Progenitor cell of endocrine pancreas (in vitro differentiated cells): ENCODE measurements around the gene AUP1. TPM values are rescaled to one million over a fixed set of nuclear protein-coding genes. Genes with fewer than 3 reads are reported as not detected.
A peak's percentile ranks its signal among the peaks of the same experiment; 100 is the strongest.

ENCODE experiments used
- DNase-seq: peaks from one replicate; pipeline ENCODE4 v3.0.0; 2021; ENCODE audit warnings: low spot score; ENCODE audit not compliant: unreplicated experiment
- H3K27ac Mint-ChIP-seq: 2 replicates; pipeline ENCODE4 v1.8.0; 2021; ENCODE audit warnings: mild to moderate bottlenecking, moderate library complexity, mixed read lengths
- H3K27me3 Mint-ChIP-seq: 2 replicates; pipeline ENCODE4 v1.8.0; 2021; ENCODE audit warnings: mixed read lengths
- H3K36me3 Mint-ChIP-seq: 2 replicates; pipeline ENCODE4 v1.8.0; 2022; ENCODE audit warnings: mixed read lengths; ENCODE audit not compliant: insufficient read depth
- H3K4me1 Mint-ChIP-seq: 2 replicates; pipeline ENCODE4 v1.8.0; 2021; ENCODE audit warnings: low read depth, mixed read lengths
- H3K4me3 Mint-ChIP-seq: 2 replicates; pipeline ENCODE4 v1.8.0; 2021; ENCODE audit warnings: low read depth, mild to moderate bottlenecking, moderate library complexity, mixed read lengths
- H3K9me3 Mint-ChIP-seq: 2 replicates; pipeline ENCODE4 v1.8.0; 2021; ENCODE audit warnings: low read depth, mixed read lengths
- CTCF ChIP-seq: fragments of 200-600 bp; sonication (generic); IDR thresholded peaks from one replicate; pipeline ENCODE4 v1.5.0; 2021; ENCODE audit warnings: antibody characterized with exemption, mild to moderate bottlenecking; ENCODE audit not compliant: unreplicated experiment
- total RNA-seq: library from RNA; stranded (reverse); gene quantifications from 2 replicates; pipeline ENCODE4 v1.2.1, GENCODE V29; 2021

AUP1 gene
- total RNA-seq, 1 donor from 2014 or later = 115 TPM

- TF ChIP-seq CTCF = no peak
- peak overlapping the region; percentile 99 for H3K4me3 Mint-ChIP-seq
- DNase-seq = no peak
- H3K9me3 Mint-ChIP-seq = no peaks in the 10 kb centered on the region
- peaks cover 27% of the 10 kb centered on the region for H3K4me1 Mint-ChIP-seq
- peaks cover 36% of the 10 kb centered on the region for H3K27me3 Mint-ChIP-seq
- peaks cover 12% of the 10 kb centered on the region for H3K36me3 Mint-ChIP-seq
- H3K27ac Mint-ChIP-seq = peak overlapping the region; percentile 100
Observed at GRCh38 chr2:74507926-74508520, 21.5 kb downstream of the AUP1 start.

DNA sequence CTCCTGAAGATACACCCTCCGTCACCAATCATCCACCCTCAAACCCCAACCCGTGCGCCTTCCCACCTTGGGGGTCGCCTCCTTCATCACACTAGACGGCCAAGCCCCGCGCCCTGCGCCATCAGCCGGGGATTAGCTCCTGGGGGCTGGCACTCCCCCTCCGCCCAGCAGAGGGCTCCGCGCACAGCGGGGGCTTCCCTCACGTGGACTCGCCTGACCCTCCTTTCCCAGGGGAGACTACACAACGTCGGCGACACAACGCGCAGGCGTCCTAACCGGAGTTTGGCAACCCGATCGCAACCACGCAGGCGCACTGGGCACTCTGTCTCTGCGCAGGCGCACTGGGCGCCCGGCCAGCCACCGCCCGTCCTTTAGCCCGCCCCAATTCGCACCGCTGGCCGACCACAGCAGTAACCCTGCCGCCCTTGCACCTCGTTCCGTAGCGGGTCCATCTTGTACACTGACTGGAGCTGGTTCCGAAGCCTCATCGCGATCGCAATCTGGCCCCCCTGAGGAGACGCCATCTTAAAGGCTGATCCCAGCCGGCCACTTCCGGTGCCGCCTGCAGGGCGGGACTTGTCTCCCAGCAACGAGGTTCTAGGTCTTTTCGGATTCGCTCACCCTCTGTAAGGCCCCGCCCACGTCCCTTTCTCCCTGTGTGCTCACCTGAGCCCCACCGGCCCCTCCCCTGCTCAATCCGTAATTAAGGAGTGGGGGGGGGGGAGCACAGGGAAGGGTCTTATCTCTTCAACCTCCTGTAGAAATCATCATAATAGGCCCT, 22.2 kb downstream of the AUP1 start, which contains the start of gene PCGF1:
PCGF1 (minus strand) TSS at position 551 of the 781 bp plus-strand sequence; CDS start at position 524, 27 bp downstream.
- TF ChIP-seq CTCF = peak; percentile 65
- Mint-ChIP-seq H3K36me3 (peaks cover 12% of the 10 kb centered on the region), H3K4me3 (peak within 1 kb of the TSS; percentile 99), H3K9me3 (no peaks in the 10 kb centered on the region), H3K4me1 (peaks cover 29% of the 10 kb centered on the region), H3K27me3 (peaks cover 29% of the 10 kb centered on the region), H3K27ac (peak within 1 kb of the TSS; percentile 100)
- DNase-seq = peak; percentile 94

DNA sequence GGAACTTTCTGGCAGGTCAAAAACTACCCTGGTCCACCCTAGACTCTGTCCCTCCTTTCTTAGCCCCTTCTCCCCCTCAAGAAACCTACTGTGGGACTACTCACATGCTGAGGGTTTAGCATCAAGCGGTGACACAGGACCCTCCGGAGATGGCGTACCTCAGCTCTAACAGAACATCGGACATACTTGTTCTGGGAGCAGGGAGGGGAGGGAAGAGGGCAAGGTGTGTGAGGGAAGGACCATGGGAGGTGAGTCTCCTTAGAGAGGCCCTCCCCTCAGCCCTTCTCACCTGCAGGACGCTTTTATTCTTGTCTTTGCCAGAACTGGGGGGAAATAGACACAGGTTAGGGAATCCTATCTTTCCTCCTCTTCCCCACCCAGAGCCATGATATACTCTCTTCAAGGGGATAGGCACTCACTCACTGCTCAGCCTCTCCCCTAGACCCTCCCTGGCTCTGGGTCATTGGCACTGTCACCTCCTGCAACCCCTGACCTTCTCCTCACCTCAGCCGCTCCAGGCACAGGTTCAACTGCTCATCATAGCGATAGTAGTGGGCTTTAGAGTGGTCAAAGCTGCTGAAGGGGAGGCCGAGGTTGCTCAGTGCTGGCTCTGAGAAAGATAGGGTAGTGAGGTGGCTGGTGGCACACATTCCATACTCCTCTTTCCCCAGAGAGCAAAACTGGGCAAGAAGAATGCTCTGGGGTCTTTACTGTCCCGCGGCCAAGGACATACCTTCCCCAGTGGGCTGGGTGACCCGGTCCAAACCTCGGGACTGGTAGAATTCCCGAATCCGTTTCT, 23.9 kb downstream of the AUP1 start:
- TF ChIP-seq CTCF = no peak
- Mint-ChIP-seq H3K27ac (peak overlapping the region; percentile 54), H3K4me1 (peaks cover 38% of the 10 kb centered on the region), H3K36me3 (peaks cover 12% of the 10 kb centered on the region), H3K9me3 (no peaks in the 10 kb centered on the region), H3K27me3 (peaks cover 16% of the 10 kb centered on the region), H3K4me3 (peak overlapping the region; percentile 16)
- DNase-seq = no peak

DNA sequence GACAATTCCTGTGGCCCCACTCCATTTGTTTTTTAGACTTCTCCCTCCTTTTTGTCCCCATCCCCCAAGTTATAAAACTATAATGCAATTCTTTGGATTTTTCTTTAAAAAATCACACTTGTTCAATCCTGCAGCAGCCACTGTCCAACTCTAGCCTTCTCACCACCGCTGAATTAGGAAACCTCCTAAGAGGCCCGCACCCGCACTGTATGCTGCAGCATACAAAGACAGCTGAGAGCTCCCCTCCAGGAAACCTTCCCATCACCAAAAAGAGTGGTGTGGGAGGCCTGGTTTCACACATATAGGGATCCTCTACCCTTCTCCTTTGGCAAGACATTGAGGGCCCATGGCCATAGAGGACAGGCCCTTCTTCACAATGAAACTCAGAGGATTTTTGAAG, 24.9 kb downstream of the AUP1 start:
- no peak for TF ChIP-seq CTCF
- H3K4me1 Mint-ChIP-seq = peaks cover 41% of the 10 kb centered on the region
- H3K27ac Mint-ChIP-seq = peak overlapping the region; percentile 62

More for the DNA sequence above, 24.9 kb downstream of the AUP1 start:
- no peaks in the 10 kb centered on the region for H3K9me3 Mint-ChIP-seq
- H3K27me3 Mint-ChIP-seq = peaks cover 13% of the 10 kb centered on the region
- DNase-seq = no peak
- H3K4me3 Mint-ChIP-seq = peak overlapping the region; percentile 77
- H3K36me3 Mint-ChIP-seq = peaks cover 12% of the 10 kb centered on the region
